ENCODE data around the gene AIDA.
"Not testable (repeated sequence)": the region's sequence is repeated elsewhere in the genome, so short reads cannot be mapped to it uniquely, and the experiment has no call there.

Gene AIDA, protein sequence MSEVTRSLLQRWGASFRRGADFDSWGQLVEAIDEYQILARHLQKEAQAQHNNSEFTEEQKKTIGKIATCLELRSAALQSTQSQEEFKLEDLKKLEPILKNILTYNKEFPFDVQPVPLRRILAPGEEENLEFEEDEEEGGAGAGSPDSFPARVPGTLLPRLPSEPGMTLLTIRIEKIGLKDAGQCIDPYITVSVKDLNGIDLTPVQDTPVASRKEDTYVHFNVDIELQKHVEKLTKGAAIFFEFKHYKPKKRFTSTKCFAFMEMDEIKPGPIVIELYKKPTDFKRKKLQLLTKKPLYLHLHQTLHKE

GRCh38 chr1:222712253-222713090, at the start of gene AIDA, which contains the start of gene BROX:
Gene AIDA (minus strand): TSS chr1:222712491. CDS start chr1:222712317, 174 bp downstream.
Gene BROX (plus strand): TSS chr1:222712564. CDS start chr1:222715700, 3,136 bp downstream.
- DNase-seq (ENCODE audit: low read depth) = peak; percentile 67

GRCh38 chr1:222761083-222761482, 48.8 kb upstream of the AIDA start:
- no peak for DNase-seq (ENCODE audit: low read depth)

GRCh38 chr1:222759451-222760035, 47.3 kb upstream of the AIDA start:
- no peak for DNase-seq (ENCODE audit: low read depth)

DNA sequence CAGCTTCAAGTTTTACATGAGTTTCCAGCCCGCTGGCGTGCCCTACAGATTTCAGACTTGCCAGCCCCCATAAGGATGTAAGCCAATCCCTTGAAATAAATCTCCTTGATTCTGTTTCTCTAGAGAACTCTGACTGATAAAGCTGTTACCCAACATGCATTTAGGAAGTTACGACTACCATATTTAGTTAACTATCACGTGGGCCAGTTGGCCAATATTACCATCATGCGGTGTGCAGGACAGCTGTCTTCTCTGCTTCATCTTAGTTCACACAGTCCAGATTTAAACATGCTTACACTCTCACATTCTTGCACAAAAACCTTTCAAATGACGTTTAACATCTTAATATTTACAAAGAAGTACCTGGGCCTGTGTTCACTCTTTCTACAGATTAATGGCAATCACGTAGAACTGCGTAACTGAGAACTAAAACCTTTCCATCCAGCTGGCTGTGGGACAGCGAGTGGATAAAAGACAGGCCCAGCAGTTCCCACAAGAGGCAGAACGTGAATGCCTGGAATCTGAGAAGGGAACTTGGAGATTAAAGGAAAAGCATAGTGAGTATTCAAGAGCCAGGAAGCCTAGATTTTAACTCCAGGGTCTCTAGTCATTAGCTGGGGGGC, 45.5 kb upstream of the AIDA start:
- no peak for DNase-seq (ENCODE audit: low read depth)

DNA sequence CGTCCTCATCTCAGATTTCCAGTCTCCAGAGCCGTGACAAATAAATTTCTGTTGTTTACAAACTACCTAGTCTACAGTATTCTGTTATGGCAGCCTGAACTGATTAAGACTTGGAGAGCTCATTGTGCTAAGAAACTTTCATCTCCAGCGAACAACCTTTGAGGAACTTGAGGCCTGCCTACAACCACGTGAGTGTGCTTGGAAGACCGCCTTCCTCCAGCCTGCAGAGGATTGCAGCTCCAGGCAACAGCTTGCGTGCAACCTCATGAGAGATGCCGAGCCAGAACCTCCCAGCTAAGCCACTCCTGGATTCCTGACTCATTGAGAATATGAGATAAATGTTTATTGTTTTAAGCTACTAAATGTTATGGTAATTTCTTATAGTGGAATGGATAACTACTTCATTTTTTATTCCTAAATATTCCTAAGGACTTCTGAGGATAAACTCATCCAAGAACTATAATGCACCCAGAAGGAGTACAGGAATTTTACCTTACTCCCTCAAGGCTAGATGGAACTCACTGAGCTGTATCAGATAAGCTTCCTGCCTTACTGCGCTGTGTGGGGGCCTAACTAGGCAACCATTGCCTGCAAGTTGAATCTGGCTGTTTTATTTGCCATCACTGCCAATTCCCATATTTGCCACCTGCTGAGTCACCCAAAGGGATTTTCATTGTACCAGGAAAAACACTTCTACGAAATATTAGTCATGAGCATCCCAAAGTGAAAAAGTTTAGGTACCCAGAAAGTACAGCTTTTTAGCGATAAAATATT, 42.3 kb upstream of the AIDA start:
- DNase-seq (ENCODE audit: low read depth) = no peak

DNA sequence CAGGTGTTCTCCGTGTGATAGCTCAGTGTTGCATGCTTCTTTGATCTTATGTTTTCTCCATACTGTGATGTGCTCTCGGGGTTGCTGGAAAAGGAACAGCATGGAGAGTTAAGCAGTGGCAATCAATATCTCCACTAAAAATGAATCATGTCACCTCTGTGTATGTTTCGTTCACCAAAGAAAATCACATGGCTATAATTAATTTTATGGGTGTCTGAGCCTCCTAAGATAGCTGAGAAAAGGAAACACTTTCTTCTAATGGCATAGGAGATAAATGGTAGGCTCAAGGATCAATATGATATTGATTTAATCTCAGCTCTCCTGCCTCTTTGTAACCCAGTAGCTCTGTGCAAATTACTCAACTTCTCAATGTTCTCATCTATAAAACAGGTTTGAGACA, 39.0 kb upstream of the AIDA start:
- no peak for DNase-seq (ENCODE audit: low read depth)

- DNase-seq (ENCODE audit: low read depth) = no peak
These were observed 38.4 kb upstream of the AIDA start for GRCh38 chr1:222750651-222751050.

DNA sequence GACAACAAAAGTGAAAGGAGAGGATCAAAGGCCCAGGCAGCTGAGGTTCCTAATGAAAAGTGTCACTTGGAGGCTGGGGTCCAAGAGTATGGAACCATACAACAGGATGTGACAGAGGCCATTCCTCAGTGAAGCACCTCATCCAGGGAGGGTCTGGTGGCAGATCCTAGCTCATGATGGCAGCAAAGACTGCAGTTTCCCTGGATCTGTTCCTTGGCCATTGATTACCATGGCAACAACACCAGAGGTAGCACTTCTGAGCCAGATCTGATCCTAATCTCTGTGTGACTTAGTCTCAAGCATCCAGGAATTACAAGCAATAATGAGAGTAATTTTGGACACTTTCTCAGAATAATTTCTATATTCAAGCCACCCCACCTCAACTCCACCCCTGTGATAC, 37.6 kb upstream of the AIDA start:
- DNase-seq (ENCODE audit: low read depth) = no peak

- not testable (repeated sequence) for DNase-seq (ENCODE audit: low read depth)
These were observed 29.6 kb upstream of the AIDA start for GRCh38 chr1:222741630-222742457.

GRCh38 chr1:222739929-222740328, 27.6 kb upstream of the AIDA start:
- no peak for DNase-seq (ENCODE audit: low read depth)

DNA sequence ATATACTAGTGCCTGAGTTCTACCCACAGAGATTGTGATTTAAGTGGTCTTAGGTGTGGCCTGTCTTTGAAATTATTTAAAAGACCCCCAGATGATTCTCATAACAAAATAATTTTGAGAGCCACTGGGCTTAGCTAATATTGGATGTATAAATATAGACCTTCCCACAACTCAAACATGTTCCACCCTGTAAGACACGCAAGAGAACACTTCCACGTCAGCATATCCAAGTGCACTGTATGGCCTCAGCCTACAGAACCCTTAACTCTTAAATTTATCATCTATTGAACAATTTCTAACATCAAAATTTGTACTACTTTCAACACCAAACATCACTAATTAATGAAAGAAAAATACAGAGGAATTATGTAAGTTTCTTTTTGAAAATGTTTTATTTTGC, 27.2 kb upstream of the AIDA start:
- DNase-seq (ENCODE audit: low read depth) = no peak

DNA sequence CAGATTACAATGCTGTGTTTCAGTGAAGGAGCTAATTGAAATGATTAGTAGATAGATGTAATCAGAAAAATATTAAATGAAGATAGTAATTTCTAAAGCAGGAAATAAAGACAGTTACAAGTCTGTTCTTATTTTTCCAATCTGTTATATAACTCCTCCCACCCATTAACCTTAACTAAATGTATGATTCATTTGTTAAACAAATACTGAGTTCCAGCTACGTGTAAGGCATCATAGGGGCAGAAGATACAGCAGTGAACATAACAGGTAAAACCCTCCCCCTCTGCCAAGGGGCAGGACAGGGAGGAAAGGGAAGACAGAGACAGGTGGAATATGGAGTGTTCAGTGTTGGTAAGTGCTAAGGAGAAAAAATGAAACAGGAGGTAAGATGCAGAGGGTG, 24.7 kb upstream of the AIDA start, which contains the start of gene FAM177B:
FAM177B (plus strand) TSS at position 231 of the 400 bp plus-strand sequence. CDS start 9,344 bp downstream, outside the sequence.
- DNase-seq (ENCODE audit: low read depth) = no peak

GRCh38 chr1:222736470-222736869, 24.2 kb upstream of the AIDA start:
- no peak for DNase-seq (ENCODE audit: low read depth)

GRCh38 chr1:222734740-222735139, 22.4 kb upstream of the AIDA start:
- no peak for DNase-seq (ENCODE audit: low read depth)

DNA sequence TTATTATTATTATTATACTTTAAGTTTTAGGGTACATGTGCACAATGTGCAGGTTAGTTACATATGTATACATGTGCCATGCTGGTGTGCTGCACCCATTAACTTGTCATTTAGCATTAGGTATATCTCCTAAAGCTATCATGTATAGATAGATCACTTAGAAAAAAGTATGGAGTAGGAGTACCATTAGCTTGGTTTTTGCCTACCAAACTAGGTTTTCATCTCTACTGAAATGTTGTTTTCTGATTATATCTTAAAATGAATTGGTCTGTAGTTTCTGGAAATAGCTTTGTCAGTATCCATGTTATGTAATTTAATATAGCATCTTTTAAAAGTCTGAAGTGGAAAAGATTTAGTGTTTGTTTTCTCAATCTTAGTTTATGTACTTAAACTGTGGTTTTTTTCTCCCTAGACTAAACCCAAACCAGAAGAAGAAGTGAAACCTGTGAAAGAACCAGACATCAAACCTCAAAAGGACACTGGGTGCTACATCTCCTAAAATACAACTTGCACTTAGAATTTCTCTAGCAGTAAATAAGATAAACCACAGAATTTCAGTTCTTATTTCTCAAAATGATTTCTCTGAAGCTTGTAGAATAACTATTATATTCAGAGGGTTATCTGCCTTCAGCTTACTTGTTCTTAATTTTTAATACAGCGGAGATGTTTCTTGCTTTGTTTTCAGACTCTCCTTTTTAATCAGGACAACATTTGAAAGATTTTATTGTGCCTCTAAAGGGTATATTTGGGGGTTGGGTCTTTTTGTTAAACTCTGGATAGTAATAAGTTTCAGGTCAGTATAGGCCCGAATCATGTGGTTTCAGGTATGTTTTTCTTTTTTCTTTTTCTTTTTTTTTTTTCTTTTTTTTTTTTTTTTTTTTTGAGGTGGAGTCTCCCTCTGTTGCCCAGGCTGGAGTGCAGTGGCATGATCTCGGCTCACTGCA, 20.2 kb upstream of the AIDA start:
- DNase-seq (ENCODE audit: low read depth) = no peak

GRCh38 chr1:222730866-222731265, 18.6 kb upstream of the AIDA start:
- DNase-seq (ENCODE audit: low read depth) = no peak

- DNase-seq (ENCODE audit: low read depth) = no peak
These were observed 16.5 kb upstream of the AIDA start for GRCh38 chr1:222728746-222729145.

GRCh38 chr1:222716393-222716792, 4.1 kb upstream of the AIDA start:
- no peak for DNase-seq (ENCODE audit: low read depth)
